WERI-Rb-1 (cell line): ENCODE results near the gene SPATC1L.

Experiments
- DNase-seq: peaks from one replicate; pipeline ENCODE4 v3.0.0-alpha.2; 2020
- H3K27ac ChIP-seq: fragments of 250-450 bp; sonication (Bioruptor Pico); 2 replicates; pipeline ENCODE4 v1.5.1; 2020; ENCODE audit warnings: mild to moderate bottlenecking, moderate library complexity
- H3K27me3 ChIP-seq: fragments of 250-450 bp; sonication (Bioruptor Pico); 2 replicates; pipeline ENCODE4 v1.5.1; 2021; ENCODE audit warnings: mild to moderate bottlenecking, low read depth, moderate library complexity; ENCODE audit not compliant: insufficient read depth, severe bottlenecking
- H3K36me3 ChIP-seq: fragments of 250-450 bp; sonication (Bioruptor Pico); 2 replicates; pipeline ENCODE4 v1.5.1; 2020; ENCODE audit warnings: mild to moderate bottlenecking, moderate library complexity
- H3K4me3 ChIP-seq: 2 replicates; pipeline ENCODE4 v1.5.1; 2011; ENCODE audit warnings: low read depth, mild to moderate bottlenecking, control low read depth, low read length
- H3K9me3 ChIP-seq: fragments of 250-450 bp; sonication (Bioruptor Pico); 2 replicates; pipeline ENCODE4 v1.5.1; 2021; ENCODE audit warnings: mild to moderate bottlenecking, moderate library complexity; ENCODE audit not compliant: severe bottlenecking
- TF ChIP-seq, protein P1 (sequence below): IDR thresholded peaks from 2 replicates; pipeline ENCODE4 v1.5.1; 2011; ENCODE audit warnings: low read depth, mild to moderate bottlenecking, control low read depth, inconsistent platforms, low read length

Gene SPATC1L

DNA sequence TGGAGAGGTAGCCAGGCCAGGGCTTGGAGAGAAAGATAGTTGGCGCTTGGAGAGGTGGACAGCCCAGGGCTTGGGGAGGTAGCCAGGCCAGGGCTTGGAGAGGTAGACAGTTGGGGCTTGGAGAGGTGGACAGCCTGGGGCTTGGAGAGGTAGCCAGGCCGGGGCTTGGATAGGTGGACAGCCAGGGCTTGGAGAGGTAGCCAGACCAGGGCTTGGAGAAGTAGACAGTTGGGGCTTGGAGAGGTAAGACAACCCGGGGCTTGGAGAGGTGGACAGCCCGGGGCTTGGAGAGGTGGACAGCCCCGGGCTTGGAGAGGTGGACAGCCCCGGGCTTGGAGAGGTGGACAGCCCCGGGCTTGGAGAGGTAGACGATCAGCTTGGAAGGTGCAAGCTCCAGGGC lies 36.6 kb upstream of the SPATC1L start:
- H3K27me3 ChIP-seq, result no peaks in the 10 kb centered on the region
- H3K9me3 ChIP-seq, result peaks cover 3% of the 10 kb centered on the region
- TF ChIP-seq, protein P1, sequence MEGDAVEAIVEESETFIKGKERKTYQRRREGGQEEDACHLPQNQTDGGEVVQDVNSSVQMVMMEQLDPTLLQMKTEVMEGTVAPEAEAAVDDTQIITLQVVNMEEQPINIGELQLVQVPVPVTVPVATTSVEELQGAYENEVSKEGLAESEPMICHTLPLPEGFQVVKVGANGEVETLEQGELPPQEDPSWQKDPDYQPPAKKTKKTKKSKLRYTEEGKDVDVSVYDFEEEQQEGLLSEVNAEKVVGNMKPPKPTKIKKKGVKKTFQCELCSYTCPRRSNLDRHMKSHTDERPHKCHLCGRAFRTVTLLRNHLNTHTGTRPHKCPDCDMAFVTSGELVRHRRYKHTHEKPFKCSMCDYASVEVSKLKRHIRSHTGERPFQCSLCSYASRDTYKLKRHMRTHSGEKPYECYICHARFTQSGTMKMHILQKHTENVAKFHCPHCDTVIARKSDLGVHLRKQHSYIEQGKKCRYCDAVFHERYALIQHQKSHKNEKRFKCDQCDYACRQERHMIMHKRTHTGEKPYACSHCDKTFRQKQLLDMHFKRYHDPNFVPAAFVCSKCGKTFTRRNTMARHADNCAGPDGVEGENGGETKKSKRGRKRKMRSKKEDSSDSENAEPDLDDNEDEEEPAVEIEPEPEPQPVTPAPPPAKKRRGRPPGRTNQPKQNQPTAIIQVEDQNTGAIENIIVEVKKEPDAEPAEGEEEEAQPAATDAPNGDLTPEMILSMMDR, result no peak
- no peak overlapping the region for H3K4me3 ChIP-seq
- peaks cover 53% of the 10 kb centered on the region for H3K36me3 ChIP-seq
- no peak for DNase-seq
- no peak overlapping the region for H3K27ac ChIP-seq

DNA sequence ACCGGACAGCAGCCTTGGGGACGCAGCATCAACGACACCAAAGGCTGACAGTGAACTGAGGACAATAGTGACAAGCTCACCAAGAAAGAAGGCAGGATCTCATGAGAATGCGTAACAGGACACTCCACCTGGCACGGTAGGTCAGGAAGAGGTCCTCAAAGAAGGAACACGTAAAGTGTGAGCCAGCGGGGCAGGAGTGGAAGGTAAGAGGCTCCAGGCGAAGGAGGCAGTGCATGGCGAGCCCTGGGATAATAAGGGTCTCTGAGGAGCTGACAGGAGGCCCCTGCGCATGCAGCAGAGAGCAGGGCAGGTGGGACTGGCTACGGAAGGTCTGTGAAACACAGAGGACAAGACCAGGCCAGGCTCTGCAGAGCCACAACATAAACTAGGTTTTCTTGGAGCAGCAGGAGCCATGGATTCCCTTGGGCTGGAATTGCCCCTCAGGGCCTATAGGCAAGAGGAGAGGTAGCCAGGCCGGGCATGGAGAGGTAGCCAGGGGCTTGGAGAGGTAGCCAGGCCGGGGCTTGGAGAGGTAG lies 36.1 kb upstream of the SPATC1L start:
- TF ChIP-seq, protein P1, result no peak
- no peaks in the 10 kb centered on the region for H3K27me3 ChIP-seq
- peaks cover 1% of the 10 kb centered on the region for H3K9me3 ChIP-seq
- peaks cover 56% of the 10 kb centered on the region for H3K36me3 ChIP-seq
- no peak overlapping the region for H3K4me3 ChIP-seq
- H3K27ac ChIP-seq, result no peak overlapping the region
- DNase-seq, result no peak

DNA sequence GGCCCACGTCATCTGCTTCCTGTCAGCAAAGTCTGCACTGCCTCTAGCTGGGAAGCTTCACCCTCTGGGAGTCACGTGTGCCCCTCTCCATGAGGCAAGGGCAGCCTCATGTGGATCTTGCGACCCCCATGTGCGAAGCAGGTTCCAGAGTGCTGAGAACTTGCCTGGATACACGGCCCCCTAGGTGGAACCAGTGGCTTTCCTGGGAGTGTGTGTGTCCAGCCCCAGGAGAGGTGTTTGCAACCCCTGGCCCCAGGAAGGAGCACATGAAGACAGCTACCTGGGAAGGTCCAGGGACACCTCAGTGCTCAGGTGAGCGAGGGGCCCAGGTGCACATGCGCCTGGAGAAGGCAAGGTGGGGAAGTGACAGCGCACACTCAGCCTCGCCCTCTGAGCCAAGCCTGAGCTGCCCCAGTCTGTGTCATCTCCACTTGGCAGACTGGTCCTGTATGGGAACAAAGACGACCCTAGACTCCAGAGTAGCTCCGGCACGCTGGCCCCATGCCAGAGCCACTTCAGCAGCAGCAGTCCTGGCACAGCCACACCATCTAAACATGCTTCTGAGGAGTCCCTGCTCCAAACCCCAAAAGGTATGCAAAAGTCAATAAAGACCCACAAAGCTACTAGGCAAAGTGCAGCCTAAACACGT lies 35.5 kb upstream of the SPATC1L start:
- peaks cover 57% of the 10 kb centered on the region for H3K36me3 ChIP-seq

DNA sequence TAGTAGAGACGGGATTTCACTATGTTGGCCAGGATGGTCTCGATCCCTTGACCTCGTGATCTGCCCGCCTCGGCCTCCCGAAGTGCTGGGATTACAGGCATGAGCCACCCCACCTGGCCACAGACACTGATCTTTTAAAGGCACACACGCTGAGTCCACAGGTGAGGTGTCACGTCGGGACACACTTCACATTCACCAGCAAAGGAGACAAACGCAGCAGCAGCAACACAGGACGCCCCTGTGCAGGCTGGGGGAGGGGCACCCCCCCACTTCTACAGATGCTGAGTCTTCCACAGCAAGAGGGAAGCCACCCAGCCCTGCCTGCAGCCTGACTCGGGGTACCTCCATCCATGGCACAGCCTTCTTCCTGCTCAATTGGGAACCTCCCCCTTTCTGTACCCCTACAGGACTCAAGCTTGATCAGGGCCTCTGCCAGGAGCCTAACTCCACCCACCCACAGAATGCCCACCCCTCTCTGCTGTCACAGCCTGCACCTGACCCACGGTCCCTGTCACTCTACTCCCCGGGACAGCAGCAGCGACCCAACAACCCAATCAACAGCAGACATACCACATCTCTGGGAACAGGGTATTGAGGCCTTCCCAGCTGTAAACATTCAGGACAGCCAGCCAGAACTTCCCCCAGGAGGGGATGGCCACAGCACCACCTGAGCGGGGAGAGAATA lies 34.8 kb upstream of the SPATC1L start:
- TF ChIP-seq, protein P1, result no peak
- no peak for DNase-seq
- peaks cover 61% of the 10 kb centered on the region for H3K36me3 ChIP-seq
- no peak overlapping the region for H3K27ac ChIP-seq
- no peaks in the 10 kb centered on the region for H3K9me3 ChIP-seq
- no peaks in the 10 kb centered on the region for H3K27me3 ChIP-seq
- H3K4me3 ChIP-seq, result no peak overlapping the region

More for the DNA sequence above, 35.5 kb upstream of the SPATC1L start:
- TF ChIP-seq, protein P1, result no peak
- no peak overlapping the region for H3K4me3 ChIP-seq
- no peaks in the 10 kb centered on the region for H3K9me3 ChIP-seq
- H3K27me3 ChIP-seq, result no peaks in the 10 kb centered on the region
- no peak overlapping the region for H3K27ac ChIP-seq
- DNase-seq, result no peak

DNA sequence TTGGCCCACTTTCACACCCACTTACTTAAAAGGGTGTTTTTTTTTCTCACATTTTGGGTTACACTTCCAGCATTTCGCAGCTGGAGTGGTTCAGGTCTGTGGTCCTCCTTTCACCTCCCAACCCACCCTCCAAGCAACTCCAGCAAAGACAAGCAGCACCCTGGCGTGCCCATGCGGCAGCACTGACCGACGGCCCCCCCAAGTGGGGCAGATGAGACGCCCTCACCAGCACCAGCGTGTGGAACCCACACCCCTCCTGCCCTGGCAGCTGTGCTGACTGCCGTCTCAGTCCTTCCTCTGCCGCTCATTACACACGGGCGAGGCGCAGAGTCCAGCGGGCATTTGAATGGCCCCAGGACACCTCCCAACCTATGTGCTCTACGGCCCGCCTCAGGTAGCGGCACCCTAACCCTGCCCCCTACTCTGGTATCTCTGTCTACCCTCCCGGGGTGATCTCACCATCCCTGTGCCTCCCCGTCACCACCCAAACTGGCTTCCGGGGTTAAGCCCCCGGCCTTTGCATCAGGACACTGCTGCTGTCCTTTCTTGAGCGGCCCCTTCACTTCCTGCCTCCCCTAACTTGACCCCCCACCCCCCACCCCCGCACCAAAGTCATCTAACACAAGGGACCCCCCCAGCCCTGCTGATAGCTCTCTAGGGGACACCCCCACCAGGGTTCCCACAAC lies 33.4 kb upstream of the SPATC1L start:
- Histone ChIP-seq H3K27me3 (no peaks in the 10 kb centered on the region), H3K27ac (no peak overlapping the region), H3K36me3 (peaks cover 59% of the 10 kb centered on the region), H3K4me3 (no peak overlapping the region), H3K9me3 (no peaks in the 10 kb centered on the region)
- TF ChIP-seq, protein P1, result no peak
- DNase-seq, result no peak
